Measurements from ENCODE around the gene CNNM1.

GRCh38 chr10:99360934-99361333 is 31.8 kb downstream of the CNNM1 start:
- no peak for TF ChIP-seq EZH2 (IDR thresholded peaks at IDR 0.05; ENCODE audit: borderline replicate concordance)
- TF ChIP-seq CTCF (IDR thresholded peaks at IDR 0.05; ENCODE audit: poor library complexity), result no peak
- TF ChIP-seq EZH2phosphoT487 (IDR thresholded peaks at IDR 0.05; ENCODE audit: low read depth, severe bottlenecking, unreplicated experiment), result no peak
